Effector CD8-positive, alpha-beta T cell (primary cell): ENCODE measurements around the gene RNF169.

ENCODE experiments used
- DNase-seq: peaks from one replicate; lab custom pipeline; 2025; lab: John Stamatoyannopoulos, UW

The RNF169 gene

DNA sequence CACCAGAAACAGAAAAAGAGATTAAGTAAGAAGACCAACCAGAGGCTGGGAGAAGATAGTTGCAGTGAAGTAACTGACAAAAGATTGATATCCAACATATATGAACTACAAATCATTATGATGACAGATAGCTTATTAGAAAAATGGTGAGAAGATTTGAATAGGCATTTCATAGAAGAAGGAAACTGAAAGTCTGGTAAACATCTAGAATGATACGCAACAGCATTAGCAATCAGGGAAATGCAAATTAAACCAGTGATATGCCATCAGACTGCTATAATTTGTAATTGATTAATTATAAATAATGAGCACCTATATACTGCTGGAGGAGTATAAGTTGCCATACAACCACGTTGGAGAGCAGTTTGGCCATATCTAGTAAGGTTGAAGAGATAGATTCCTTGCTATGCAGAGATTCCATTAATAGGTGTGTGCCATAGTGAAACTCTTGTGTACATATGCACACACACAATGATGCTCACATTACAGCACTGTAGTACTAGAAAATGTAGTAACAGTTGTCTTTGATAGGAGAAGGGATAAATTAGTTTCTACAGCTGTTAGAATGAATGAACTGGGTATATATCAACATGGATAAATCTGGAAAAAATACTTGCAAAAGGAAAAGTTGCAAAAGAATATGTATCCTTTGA lies 20.5 kb downstream of the RNF169 start:
- no peak for DNase-seq

DNA sequence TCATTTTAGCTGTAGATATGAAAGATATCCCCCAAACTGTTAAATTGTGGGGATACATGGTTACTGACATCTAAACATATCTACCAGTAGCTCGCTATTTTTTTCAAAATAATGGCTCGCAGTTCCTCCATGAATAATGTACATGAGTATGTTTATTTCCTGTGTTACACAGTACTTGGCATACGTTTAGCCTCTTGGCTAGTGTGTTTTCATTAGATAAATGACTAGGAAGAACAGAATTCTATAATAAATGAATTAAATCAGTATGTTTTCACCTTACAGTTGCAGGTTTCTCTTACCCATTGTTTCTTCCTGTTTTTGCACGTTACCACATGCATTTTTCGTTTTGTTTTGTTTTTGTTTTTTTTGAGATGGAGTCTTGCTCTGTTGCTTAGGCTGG lies 21.8 kb downstream of the RNF169 start:
- DNase-seq, result no peak

DNA sequence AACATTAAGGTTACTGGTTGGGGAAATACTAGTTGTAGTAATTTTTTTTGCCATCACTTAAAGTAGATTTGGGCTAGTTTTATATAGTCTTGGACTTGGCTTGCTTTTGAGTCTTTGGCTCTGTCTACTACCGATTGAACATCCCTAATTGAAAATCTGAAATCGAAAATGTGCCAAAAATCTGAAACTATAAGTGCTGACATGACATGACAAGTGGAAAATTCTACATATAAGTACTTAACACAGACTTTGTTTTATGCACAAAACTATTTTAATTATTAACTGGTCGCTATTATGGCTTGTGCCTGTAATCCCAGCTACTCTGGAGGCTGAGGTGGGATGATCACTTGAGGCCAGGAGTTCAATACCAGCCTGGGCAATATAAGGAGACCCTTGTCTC lies 22.5 kb downstream of the RNF169 start:
- DNase-seq, result no peak

DNA sequence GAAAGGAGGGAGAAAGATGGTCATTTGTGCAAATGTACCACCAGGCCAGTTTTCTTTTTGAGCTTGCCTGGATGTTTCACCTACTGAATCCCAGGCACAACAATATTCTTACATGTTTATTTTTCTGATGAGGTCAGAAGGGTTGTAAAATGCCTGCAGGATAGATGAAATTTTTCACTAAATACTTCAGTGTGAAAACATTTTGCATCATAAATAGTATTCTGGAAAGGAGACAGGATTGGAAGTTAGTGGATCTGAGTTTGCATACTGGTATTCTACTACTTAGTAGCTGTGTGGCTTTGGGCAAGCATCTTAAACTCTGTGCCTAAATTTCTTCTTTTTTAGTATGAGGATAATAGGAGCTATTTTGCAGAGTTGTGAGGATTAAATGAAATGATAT lies 24.8 kb downstream of the RNF169 start:
- DNase-seq, result no peak

DNA sequence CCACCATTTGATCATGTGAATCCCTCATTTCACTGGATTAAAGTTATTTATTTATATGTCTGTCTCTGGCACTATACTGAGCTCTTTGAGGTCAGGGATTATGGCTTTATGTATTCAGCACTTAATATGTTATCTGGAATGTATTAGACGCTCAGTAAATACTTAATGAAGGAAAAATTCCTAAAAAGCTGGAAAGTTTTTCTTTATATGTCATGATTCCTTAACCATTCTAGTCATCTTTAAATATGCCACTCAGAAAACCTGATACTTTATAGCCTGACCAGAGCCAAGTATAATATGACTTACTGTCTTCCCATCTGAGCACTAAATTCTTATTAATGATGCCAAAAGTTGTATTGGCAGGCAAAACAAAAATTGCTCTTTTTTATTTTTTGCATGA lies 27.1 kb downstream of the RNF169 start:
- no peak for DNase-seq

- DNase-seq, result no peak
These were observed 27.9 kb downstream of the RNF169 start for GRCh38 chr11:74776546-74776945.

GRCh38 chr11:74777038-74777437 lies 28.4 kb downstream of the RNF169 start:
- no peak for DNase-seq

GRCh38 chr11:74777877-74778276 lies 29.2 kb downstream of the RNF169 start:
- no peak for DNase-seq

GRCh38 chr11:74778581-74778980 lies 29.9 kb downstream of the RNF169 start:
- DNase-seq, result no peak

DNA sequence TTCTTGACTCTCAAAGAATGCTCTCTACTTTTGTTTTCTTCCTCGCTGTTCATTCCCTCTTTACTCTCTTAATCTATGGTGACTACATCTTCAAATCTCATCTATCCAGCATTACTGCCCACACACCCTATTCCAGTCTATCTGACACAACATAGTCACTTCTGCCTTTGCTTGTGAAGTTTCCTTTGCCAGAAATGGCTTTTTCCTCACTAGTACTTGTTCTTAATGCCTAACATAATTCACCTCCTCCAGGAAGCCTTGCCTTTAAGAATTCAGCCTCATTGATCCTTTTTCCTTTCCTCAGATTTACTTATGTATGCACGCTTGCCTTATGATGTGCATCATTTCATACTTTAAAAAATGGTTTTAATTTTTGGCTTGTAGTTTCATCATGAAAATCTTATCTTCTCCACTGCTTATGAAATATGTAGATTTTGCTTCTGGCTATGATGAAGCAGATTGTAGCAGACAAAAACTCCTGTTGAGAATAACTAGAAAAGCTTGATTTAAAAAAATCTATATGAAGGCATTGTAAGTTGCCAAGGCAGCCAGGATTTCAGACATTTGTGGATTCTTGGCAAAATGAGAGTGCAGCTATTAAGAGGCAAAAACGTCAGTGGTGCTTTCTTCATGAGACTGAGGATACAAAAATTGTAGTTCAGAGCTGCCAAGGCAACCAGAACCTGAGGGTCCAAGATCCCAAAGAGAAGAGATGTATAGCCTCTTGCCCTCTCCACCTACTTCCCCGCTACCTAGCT lies 31.8 kb downstream of the RNF169 start:
- no peak for DNase-seq

DNA sequence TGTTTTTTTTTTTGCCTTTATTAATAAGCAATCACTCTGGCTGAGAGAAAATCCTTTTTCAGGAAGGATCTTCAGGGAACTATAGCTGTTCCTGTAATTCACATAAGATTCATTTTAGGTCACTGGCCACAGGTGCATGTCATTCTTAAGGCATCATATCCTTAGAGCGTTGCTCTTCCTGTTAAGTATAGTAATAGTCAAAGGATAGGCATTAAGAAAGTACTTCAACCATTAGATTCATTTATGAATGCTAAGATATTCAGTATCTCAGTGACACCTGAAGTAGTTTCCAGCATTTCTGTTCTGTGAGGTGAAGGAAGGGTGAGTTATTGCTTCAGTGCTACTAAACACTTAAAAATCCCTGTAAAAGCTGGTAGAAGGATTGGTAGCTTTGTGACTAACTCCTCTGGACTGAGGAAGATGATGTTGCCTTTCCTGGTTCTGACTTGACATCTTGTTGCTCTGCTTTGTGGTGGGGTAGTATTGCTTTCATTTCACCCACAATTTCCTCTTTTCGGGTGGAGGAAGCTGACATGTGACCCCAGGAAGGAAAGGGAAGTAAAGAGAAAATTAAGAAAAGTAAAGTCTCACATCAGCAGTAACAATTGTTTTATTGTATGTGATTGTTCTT lies 34.7 kb downstream of the RNF169 start:
- DNase-seq, result no peak

GRCh38 chr11:74784234-74784633 lies 35.6 kb downstream of the RNF169 start:
- DNase-seq, result no peak

GRCh38 chr11:74784726-74785125 lies 36.1 kb downstream of the RNF169 start:
- DNase-seq, result no peak

GRCh38 chr11:74786574-74786973 lies 37.9 kb downstream of the RNF169 start:
- DNase-seq, result no peak

DNA sequence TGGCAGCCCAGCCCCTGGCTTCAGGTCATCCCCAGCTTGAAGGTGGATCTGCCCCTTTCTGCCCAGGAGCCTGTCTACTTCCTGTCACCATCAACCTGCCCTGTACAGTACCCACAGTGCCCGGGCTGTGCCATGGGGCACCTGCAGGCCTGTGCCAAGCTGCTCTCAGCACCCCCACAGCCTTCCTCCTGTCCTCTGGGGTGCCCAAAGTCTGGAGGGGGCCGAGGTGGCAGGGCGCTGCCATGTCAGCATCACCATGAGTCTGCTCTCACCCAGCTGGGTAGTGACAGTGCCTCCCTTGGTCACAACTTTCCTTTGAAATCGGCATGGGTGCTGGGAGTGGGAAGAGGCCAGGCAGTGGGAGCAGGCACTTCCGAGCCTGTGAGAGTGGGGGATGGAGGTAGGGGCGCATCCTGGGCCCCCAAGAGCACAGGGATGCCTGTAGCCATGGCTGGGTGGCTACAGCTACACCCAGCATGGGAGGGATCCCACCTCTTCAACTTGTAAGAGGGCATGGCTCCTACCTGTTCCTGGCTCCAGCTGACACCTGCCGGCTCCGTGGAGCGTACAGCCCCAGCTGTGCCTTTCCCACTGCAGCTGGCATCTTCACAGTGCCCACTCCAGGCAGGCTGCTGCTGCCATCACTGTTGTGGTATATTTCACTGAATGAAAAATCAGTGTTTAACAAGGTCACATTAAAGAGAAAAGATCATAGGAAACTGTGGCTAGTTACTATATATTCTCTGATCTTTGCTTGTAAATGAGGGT lies 42.9 kb downstream of the RNF169 start:
- DNase-seq, result no peak

DNA sequence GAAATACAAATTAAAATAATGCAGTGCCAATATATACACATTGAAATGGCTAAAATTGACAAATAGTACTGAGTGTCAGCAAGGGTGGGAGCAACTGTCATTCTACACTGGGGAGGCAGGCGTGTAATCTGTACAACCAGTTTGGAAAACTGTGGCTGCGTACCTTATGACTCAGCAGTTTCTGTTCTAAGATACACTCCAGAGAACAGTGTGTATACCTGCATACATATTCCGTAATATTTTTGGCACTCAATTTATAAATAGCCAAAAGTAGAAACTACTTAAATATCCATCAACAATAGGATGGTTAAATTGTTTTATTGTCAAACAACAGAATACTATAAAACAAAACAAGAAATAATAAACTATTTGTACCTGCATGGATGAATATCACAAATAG lies 57.6 kb downstream of the RNF169 start:
- no peak for DNase-seq

DNA sequence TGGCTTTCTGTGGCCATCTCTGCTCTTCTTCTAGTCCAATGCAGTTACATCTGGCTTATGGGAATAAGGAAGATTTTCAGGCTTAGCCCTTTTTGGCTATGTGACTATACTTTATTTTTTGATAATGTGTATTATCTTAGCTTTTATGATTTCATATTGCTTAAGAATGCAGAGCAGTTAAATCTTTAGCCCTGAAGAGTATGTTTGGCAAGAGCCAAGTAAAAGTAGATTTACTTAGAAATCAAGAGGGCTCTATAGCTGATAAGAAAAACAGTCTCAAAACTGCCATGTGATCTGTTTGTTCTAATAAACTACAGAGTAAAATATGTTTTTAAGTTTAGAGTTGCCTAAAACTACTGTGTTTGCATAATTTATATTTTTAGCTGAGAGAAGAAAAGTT lies 61.2 kb downstream of the RNF169 start:
- no peak for DNase-seq

- DNase-seq, result no peak
These were observed 67.3 kb downstream of the RNF169 start for GRCh38 chr11:74815966-74816365.

GRCh38 chr11:74816664-74817063 lies 68.0 kb downstream of the RNF169 start:
- DNase-seq, result no peak

DNA sequence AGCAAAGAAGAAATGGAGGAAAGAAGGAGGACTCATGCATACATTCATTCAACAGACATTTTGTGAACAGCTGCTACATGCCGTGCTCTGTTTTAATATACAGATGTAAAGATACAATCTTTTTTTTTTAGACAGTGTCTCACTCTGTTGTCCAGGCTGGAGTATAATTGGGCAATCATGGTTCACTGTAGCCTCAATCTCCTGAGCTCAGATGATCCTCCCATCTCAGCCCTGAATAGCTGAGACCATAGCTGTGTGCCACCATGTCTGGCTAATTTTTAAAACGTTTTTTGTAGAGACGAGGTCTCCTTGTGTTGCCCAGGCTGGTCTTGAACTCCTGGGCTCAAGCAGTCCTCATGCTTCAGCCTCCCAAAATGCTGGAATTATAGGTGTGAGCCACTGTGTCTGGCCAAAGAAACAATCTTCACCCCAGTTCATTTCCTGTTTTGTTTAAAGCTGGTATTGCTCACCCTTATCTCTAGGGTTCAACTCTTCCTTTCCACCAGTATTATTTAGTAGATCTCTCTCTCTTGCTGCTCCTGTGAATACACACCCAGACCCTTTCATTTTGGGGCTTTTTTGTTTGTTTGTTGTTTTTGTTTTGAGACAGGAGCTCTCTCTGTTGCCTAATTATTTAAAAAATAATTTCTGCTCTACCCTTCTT lies 69.8 kb downstream of the RNF169 start:
- DNase-seq, result no peak

DNA sequence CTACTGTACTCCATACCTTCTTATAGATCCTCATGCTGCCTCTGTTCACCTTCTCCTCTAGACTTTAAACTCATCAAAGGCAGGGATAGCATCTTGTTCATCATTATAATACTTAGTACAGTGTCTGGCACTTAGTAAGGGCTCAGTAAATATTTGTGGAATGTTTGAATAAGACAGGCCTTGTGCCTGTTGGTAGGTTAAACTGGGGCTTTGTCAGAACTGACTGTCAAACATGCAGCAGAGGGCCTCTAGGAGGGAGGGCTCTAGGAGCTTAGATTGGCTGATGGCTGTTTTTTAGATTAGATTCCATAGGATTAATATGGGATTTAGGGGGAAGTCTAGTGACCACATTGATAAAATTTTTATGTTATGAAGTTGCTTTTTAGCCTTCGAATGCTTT lies 70.8 kb downstream of the RNF169 start:
- DNase-seq, result no peak

- no peak for DNase-seq
These were observed 72.1 kb downstream of the RNF169 start for GRCh38 chr11:74820763-74821162.
